Activated T-helper 9 cell treated with anti-CD3 and anti-CD28 coated beads, Interleukin-2, amount 50 U/mL, for 16 hours (primary cell): ENCODE results near the gene ZBED4.
A peak's percentile ranks its signal among the peaks of the same experiment; 100 is the strongest.
"Not testable (repeated sequence)": the region's sequence is repeated elsewhere in the genome, so short reads cannot be mapped to it uniquely, and the experiment has no call there.

Source experiments
- DNase-seq: peaks from one replicate; pipeline ENCODE4 v3.0.0-alpha.2; 2020; ENCODE audit warnings: low read depth

ZBED4 gene

DNA sequence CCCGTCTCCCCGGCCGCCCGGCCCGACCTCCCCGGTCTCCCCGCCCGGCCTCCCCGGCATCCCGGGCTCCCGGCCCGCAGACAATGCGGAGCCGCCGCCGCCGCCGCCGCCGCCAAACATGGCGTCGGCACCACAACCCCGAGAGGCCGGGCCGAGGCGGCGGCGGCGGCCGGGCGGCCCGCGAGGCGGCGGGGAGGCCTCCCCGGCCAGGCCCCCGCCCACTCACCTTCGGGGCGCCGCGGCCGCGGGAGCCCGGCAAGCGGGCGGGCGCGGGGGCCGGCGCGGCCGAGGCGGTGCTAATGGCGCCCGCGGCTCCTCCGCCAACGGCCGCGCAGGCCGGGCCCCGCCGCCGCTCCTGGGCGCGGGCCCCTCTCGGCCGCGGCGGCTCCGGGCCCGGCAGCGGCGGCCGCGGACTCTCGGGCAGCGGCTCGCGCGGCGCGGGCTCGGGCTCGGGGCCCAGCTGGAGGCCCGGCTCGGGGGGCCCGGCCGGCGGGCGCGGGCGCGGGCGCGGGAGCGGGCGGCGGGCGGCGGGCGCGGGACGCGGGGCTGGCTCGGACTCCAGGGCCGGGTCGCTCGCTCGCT is 26.3 kb upstream of the ZBED4 start:
- DNase-seq = no peak

DNA sequence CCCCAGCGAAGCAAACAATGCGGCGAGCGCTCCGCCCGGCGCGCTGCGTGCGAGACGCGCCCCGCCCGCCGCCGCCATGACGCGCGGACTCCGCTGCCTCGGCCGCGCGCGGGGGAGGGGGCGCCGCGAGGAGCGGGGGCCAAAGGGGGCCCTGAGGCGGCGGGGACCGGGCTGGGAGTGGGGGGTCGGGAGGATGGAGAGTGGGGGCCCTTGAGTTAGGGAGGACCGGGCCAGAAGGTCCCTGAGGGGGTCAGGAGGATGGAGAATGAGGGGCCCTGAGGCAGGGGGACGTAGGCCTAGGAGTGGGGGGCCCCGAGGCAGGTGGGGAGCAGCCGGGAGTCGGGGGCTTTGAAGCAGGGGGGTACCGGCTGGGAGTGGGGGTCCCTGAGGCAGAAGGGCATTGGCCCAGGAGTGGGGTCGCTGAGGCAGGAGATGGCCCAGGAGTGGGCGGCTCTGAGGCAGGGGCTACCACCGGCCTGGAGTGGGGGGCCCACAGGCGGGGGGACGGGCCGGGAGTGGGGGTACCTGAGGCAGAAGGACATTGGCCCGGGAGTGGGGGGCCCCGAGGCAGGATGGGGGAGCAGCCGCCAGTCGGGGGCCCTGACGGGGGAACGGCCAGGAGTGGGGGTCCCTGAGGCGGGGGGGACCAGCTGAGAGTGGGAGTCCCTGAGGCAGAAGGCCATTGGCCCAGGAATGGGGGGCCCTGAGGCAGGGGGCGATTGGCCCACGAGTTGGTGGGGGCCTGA is 25.6 kb upstream of the ZBED4 start, which contains the start of gene BRD1:
Gene BRD1 (minus strand): TSS at position 21 of the 746 bp plus-strand sequence. CDS start 3,556 bp downstream, outside the sequence.
- DNase-seq = peak; percentile 52

DNA sequence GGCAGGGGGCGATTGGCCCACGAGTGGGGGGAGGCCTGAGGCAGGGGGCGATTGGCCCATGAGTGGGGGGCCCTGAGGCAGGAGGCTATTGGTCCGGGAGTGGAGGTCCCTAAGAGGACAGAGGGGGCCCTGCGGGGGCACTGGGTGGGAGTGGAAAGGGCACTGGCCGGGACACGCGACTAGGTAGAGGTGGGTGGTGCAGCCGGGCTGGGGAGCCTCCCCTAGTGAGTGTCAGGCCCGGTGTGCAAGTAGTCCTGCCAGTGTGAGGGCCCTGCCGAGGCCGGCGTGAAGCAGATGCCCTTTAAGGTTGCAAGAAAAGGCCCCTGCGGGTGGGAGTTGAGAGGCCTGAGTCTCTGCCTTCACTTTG is 25.1 kb upstream of the ZBED4 start:
- no peak for DNase-seq

DNA sequence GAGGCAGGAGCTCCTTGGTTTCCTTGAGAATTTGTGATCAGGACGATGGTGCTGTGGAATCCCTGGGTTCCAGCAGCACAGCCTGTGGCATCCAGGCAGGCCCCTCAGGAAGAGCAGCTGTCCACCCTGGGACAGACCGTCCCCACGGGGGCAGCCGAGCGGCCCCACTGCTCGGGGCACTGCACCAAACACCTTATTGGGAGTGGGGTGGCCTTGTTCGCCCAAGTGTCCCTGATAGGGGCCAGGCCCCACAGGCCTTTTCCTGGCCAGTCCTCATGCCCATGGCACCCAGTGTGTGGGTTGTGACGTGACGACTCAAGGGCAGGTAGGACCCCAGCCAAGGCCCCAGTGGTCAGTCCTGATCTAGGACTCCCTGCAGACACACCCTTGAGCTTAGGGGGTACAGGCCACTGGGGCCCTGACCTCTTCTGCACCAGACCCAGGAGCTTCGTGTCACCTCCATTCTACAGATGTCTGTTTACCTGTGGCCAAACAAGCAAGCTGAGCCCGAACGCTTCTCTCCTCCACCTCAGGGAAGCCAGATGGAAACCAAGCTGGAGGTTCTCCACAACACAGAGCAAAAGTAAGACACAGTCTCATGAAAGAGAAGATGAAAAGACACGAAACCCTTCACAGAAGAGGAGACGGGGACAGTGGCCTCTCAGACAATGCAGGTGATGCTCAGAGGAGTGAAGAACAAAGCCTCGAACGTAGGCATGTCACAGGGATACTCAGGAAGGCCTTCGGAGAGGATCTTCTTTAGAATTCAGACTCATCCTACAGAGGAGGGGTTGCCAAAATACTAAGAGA is 24.4 kb upstream of the ZBED4 start:
- no peak for DNase-seq

DNA sequence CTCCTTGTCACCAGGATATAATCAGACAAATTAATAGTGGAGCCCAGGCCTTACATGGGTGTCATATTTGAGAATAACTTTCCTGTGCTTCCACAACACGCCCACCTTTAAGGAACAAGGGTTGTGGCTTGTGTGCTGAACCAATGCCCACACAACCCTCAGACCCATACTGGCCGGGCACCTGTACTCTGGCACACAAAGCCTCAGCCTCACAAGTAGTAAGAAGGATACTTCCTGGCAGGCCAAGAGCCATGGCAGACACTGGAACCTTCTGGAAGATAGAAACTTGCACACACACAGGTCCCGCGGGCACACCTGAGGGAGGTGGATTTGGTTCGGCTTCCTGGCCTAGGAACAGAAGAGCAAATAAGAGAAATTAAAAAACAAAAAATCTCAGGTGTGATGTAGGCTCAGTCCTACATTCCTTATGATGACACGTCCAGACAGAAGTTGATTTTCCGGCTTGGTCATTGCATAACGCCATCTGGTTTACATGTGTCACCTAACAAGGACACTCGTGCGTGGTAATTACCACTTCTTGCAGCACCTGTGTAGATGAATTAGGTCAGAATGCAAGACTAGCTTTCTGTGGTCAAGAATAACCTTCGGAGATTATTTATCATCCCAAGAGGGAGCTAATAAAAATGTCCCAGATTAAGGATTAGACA is 20.2 kb upstream of the ZBED4 start:
- DNase-seq = no peak

DNA sequence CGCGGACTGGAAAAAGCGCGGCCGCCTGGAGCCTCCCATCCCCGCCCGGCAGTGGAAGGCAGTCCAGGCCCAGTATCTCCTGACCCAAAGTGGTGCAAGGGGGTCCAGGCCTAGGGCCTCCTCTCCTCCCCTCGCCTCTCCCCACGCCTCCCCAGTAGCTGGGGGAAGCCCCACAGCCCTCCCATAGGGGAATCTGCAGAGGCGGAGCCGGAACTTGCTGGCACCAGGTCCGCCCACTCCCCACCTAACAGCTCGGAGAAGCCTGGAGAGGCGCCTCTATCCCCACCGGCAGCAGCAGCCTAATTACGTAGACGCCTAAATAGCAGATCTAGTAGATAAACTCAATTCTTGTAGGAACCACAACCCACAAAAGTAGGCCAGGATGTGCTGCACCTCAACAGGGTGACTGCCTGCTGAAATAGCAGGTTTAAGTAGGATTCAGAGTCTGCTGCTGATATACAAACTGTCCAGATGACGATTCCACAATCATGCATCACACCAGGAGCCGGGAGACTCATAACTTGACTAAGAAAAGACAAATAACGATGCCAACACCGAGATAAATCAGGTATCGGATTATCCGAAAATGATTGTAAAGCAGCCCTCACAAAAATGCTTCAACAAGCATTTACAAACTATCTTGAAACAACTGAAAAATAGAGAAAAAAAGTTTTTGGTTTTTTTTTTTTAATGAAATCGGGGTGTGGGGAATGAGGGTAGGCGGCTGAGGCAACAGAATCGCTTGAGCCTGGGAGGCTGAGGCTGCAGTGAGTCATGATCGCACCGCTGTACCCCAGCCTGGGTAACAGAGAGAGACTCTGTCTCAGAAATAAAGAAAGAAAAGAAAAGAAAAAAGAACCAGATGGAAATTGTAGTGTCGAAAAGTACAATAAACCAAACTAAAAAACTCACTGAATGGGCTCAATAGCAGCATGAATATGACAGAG is 14.6 kb upstream of the ZBED4 start:
- peak; percentile 84 for DNase-seq

DNA sequence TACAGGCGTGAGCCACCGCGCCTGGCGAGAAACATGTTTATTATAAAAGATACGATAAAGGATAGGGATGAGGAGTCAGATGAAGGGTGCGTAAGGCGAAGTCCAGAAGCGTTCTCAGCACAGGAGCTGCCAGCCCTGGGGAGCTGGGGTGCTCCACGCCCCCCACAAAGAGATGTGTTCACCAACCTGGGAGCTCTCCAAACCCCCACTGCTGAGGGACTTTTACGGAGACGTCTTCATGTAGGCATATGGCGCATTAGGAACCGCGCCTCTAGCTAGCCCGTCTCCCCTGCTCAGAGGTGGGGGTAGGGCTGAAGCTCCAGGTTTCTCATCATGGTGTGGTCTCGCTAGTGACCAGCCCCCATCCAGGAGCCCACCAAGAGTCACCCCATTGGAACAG is 8.4 kb upstream of the ZBED4 start:
- DNase-seq = no peak

DNA sequence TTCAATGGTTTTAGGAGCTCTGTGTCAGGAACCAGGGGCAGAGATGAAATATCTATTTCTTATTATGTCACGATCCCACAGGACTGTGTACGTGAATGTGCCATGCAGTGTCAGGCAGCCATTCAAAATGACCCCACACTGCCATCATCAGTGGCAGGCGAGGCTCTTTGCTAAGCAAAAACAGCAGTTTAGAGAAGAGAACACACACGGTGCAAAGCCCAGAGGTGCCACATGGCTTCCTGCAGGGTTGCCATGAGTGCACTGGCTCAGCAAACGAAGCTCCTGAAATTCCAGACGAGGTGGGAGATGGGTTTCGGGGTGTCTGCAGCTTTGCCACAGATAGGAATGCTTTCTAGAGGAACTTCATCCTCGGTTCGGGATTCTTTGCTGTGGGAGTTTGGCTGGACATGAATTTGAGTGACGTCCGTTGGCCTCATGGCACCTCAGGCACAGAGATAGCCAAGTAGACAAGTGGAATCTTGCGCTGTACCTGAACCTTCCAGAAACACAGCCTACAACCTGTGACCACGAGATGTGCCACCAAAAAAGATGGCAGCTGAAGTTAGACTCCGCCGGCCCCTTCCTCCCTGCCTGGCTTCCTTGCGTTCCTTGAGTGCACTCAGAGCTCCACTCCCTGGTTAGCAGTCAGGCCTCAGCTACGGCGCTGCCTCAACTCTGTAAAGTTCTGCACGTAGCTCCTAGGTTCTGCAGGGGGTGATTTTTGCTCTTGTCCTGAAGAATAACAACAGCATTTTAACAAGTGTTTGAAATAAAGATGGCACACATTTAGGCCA is 7.8 kb upstream of the ZBED4 start:
- no peak for DNase-seq

DNA sequence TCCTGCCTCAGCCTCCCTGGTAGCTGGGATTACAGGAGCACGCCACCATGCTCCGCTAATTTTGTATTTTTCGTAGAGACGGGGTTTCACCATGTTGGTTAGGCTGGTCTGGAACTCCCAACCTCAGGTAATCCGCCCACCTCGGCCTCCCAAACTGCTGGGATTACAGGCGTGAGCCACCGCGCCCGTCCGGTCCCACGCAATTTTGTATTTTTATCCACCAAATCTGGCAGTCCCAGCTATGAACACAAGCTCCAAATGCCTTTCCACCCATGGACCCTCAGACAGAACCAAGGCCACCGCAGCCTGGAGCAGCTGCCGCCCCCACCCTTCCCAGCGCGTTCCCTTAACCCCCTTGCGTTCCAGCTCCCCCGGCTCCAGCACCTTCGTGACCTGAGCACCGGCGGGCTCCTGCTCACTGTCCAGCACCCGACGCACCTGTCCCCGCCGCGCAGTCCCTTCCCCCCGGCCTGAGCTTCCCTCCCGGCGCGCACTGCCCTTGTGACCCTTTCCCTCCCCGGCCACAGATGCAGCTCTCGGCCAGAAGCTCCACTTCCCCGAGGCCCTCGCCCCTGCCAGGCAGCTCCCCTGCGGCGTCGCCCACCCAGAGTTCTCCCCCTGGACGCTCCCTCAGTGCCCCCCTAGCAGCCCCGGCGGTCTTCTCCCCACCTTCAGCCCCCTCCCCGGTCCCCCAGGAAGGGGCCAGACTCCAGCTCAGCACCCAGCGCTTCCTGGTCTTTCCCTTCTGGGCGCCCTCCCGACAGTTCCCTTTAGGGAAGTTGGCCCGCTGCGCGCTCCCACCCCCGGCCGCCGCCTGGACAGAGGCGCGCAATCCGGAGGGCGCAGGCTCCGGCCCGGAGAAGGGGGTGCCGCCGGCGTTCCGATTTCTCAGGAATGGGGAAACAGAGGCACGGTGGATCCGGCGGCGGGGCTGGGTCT is 5.6 kb upstream of the ZBED4 start:
- no peak for DNase-seq

DNA sequence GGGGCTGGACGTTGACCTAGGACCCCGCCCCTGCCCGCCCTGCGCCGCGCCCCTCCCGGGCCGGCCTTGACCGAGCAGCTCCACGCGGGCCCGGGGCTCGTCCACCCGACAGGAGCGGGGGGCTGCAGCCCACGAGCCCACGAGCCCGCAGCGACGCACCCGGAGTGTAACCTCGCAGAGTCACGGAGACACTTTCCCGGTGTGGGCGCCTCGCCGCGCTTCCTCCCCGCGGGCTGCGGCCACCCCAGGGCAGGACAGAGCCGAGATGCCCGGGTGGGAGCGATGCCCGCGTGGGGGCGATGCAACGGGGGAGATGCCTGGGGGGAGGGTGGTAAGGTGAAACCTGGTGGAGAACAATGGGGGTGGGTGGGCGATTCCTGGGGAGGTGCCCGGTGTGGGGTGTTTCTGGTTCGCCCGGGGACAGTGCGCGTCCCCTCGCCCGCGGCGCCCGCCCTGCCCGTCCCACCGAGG is 4.9 kb upstream of the ZBED4 start:
- no peak for DNase-seq

DNA sequence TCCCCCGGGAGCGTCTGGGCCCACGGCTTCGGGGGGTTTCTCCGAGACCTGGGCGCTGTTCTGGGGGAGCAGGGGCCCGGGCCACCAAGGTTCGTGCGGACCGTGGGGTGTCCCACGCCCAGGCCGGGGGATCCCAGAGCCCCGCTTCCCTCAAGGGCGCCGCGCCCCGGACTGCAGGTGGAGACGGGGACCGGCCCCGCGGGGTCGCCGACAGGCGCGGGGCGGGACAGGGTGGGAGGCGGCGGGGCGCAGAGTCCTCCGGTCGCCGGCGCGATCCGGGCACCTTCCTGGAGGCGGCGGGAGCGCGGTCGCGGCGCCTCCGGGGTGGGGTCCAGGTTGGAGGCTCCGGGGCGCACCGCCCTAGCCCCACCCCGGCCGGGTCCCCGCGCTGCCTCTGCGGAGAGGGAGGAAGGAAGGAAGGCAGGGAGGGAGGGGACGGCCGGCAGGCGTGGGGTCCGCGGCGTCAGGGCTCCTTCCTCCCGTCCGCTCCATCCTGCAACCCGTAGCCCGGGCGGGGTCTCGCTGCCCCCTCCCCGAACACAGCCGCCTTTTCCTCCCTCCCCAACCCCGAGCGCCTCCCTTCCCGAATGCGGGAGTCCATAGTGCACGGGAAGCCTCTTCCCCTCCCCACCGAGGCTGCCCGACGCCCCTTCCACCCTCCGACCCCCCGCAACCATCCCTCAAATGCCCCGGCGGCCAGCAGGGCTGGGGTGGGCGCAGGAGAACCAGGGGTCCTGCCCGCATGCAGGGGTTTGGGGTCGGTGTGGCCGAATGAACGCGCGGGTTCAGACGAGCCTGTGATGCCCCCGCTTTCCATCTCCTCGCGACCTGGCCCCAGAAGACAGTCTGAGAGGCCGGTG is 4.3 kb upstream of the ZBED4 start:
- no peak for DNase-seq

DNA sequence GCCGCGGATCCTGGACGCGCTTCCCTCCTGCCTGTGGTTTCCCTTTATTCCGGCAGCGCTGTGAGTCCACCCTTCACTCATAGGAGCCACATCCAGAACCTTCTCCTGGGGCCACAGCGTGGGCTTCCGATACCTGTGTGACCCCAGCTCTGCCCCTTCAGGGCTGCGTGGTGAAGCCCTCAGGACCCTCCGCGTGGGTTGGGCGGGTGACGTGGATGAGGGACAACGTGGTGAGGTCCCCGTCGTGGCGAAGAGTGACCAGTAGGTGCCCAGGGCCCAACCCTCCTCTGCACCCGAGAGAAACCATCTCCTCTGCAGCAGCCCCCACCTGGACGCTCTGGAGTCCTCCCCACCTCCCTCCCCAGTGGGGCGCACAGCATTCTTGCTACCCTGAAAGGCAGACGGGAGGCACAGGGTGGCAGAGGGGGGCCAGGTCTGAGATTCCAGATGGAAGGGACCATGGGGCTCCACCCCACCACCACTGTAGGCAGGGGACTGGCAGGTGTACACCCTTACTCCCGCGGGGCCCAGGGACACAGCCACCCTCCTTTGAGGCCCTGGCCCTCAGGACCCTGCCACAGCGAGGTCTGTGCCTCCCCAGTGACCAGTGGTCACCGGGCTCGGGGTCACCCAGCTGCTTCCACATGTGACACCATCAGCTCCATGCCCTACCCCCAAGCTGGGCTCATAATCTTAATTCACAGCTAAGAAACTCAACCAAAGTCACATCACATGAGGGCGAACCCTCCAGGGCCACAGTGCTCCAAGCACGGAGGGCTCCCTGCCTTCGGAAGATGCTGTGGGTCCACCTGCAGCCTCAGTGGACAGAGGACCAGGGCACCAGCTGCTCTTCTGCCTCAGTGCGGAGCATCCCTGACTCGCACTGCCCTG is 3.4 kb upstream of the ZBED4 start:
- DNase-seq = no peak

DNA sequence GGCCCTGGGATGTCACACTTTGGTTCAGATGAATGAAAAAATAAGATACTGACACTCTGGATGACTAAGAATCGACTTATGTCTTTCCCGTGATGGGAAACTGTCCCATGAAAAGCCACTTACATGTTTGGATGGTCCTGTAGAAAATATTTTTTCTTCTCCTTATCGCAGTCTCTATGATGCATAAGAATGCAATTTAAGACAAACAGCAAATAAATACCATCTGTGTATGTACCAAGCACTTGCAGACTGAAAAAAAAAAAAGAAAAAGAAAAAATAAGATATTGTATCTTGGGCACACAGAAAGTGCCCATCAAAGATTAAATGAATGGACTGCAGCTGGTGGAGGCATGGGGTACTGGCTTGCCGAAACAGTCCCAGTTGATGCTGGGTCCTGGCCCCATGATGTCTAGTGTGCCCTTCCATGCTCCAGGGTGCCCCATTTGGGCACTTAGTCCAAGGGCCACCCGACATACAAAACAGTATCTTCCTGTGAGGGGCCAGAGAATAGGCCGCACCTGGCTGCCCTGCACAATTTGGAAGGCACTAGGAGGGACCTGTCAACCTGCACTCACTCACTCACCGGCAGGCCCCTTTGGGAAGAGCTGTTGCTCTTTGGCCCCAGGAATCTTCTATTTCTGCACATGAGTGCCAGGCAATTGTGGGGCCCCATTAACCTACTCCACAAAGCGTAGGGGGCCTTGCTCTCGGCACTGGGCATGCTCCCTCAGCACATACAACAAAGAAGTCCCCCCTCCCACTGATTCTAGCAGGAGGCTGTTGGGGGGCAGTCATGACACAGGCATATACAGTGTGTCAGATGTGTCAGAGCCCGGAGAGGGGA is 2.5 kb upstream of the ZBED4 start:
- no peak for DNase-seq

DNA sequence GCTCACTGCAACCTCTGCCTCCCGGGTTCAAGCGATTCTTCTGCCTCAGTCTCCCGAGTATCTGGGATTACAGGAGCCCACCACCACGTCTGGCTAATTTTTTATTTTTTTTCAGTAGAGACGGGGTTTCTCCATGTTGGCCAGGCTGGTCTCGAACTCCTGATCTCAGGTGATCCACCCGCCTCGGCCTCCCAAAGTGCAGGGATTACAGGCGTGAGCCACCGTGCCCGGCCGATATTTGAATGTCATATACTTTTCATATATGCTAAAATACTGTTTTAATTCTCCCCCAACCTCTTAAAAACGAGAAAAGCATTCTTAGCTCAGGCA is 1.1 kb upstream of the ZBED4 start:
- not testable (repeated sequence) for DNase-seq

DNA sequence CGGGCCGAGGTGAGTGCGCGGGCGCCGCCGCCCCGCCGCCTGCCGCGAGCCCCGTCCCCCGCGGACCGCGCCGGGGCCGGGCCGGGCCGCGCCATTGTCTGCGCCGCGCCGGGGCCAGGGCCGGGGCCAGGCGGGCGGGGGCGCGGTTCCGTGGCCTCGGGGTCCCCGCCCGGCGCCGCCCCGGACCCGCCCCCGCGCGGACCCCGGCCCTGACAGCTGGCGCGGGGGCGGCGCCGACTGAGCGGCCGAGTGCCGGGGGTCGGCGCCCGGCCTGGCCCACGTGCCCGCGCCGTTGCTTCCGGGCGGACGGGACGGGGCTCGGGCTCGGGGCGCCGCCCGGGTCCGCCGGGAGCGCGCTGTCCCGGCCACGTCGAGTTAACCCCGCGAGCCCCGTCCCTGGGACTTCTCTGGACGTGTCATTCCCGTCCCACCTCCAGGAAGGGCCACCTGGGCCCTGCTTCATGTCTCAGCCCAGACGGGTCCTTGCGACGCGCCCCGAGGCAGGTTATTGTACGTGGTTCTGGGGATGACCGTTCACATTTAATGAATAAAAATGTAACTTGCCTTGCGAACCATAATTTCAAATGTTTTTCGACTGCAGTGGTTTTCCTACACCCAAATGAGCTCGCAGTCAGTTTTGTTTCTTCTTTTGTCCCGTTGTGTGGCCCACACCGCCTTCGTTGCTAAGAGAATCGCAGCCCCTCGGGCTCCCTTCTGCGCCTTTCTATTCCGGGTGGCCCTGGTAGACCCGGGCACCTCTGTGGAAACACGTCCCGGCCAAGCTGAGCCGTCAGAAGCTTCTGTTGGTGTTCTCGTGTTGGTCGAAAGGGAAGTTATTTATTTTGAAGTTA is 562 bp downstream of the ZBED4 start:
- no peak for DNase-seq
